Activated CD4-positive, alpha-beta T cell treated with anti-CD3 and anti-CD28 coated beads, Interleukin-2, amount 50 U/mL, for 4 hours (primary cell): ENCODE measurements around the gene TBC1D23.
"Not testable (repeated sequence)": the region's sequence is repeated elsewhere in the genome, so short reads cannot be mapped to it uniquely, and the experiment has no call there.

Source experiments
- DNase-seq, 2 experiments: peaks; one replicate each; pipeline ENCODE4 v3.0.0-alpha.2; 2020

Gene TBC1D23

DNA sequence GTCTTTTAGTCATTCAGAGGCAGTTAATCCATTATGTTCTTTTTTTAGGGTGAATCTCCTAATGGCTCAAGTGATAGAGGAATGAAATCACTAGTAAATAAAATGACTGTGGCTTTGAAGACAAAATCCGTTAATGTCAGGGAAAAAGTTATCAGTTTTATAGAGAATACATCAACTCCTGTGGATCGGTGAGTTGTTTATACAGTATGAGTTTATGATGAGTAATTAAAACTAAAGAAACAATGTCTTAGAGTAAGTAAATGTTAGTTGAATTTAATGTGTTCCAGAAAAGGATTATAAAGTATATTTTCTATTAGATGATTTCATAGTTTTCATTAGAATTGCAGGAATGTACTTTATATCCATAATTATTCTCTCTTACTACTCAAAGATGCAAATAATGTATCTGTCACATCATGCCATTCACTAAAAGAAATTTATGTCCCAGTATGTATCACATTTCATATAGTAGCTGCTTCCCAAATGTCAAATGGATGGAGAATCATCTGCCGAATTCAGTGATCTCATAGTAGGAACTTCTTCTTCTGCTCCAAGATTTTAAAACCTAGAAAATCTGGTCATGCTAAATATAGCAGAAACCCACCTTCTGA is 49.7 kb downstream of the TBC1D23 start:
- no peak for DNase-seq

GRCh38 chr3:100311011-100311410 is 50.2 kb downstream of the TBC1D23 start:
- DNase-seq, result no peak

GRCh38 chr3:100316641-100317069 is 55.9 kb downstream of the TBC1D23 start:
- peak in 1 of 2 experiments; percentile 5 for DNase-seq

- DNase-seq, result no peak
Measured at GRCh38 chr3:100317912-100318311, 57.1 kb downstream of the TBC1D23 start.

- no peak for DNase-seq
Measured at GRCh38 chr3:100319951-100320350, 59.2 kb downstream of the TBC1D23 start.

GRCh38 chr3:100324044-100324443 is 63.3 kb downstream of the TBC1D23 start:
- no peak for DNase-seq

DNA sequence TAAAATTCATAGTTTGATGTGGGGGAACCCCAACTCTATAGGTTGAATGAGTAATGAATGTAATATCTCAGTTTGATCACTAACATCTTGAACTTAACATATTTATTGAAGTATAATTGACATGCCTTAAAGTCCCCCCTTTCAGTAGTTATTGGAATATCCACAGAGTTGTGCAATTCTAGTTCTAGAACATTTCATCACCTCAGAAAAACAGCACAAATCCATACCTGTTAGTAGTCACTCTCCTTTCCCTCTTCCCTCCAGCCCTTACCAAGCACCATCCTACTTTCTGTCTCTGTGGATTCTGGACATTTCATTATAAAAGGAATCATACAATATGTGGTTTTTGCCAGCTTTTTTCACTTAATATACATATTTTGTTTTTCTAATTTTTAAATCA is 65.0 kb downstream of the TBC1D23 start:
- no peak for DNase-seq

DNA sequence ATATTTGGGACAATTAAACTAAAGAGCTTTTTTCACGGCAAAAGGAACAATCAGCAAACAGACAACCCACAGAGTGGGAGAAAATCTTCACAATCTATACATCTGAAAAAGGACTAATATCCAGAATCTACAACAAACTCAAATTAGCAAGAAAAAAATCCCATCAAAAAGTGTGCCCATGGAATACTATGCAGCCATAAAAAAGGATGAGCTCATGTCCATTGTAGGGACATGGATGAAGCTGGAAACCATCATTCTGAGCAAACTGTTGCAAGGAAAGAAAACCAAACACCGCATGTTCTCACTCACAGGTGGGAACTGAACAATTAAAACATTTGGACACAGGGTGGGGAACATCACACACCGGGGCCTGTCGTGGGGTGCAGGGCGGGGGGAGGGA is 66.6 kb downstream of the TBC1D23 start:
- not testable (repeated sequence) for DNase-seq

- no peak for DNase-seq
Measured at GRCh38 chr3:100329800-100330489, 69.2 kb downstream of the TBC1D23 start.

DNA sequence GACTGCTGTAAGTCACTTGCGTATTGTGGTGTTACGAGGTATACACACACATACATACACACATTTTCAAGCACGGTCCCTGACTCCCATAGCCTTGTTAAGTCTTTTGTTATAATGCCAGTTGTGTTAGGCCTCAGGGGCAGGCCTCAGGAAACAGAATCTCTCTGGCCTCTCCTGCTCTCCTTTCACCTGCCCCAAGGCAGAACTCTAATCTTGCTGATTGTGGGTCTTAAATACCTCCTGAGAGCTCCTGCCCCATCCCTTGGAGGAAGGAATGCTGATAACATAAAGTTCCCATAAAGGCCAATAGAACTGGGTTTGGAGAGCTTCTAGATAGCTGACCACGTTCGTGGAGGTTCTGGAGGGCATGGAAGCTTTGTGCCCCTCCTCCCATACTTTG is 69.9 kb downstream of the TBC1D23 start:
- no peak for DNase-seq

GRCh38 chr3:100331660-100332059 is 70.9 kb downstream of the TBC1D23 start:
- DNase-seq, result no peak

DNA sequence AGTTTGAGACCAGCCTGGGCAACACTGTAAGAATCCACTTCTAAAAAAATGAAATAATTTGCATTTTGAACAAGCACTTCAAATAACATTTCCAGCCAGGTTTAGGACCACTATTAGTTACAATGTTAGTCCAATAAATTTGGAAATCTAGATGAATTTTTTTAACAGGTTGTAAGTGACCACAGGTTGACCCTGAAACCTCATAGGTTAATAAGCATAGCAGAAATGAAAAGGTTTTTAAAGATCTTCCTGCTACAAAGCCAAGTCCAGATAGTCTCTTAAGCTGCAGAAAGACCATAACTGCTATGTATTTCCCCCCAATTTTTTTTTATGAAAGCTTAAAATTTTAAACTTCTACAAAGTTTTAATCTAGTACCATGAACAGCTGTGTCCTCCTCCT is 72.3 kb downstream of the TBC1D23 start:
- no peak for DNase-seq

DNA sequence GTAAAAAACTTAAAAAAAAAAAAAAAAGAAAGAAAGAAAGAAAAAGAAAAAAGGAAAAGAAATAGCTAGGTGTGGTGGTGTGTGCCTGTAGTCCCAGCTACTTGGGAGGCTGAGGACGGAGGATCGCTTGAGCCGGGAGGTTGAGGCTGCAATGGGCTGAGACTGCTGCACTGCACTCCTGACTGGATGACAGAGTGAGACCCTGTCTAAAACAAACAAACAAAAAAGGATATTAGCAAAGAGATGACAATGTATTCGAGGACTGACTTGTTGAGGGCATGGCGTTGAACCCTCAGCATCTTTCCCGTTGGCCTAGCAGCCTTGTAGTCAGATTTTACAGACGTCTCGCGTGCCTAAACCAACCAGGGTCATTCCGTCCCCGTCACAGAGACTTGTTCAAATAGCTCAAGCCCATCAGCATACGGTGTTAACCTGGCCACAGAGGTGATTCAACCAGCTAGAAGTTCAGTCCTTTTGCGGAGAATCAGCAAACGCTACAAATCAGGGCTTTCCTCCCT is 73.2 kb downstream of the TBC1D23 start:
- DNase-seq, result peak in 1 of 2 experiments; percentile 4

- DNase-seq, result peak; percentile 68
Measured at GRCh38 chr3:100334488-100335351, 73.9 kb downstream of the TBC1D23 start, which contains the start of gene NIT2. Gene NIT2 (plus strand): TSS chr3:100334757. CDS start chr3:100334792, 35 bp downstream.

DNA sequence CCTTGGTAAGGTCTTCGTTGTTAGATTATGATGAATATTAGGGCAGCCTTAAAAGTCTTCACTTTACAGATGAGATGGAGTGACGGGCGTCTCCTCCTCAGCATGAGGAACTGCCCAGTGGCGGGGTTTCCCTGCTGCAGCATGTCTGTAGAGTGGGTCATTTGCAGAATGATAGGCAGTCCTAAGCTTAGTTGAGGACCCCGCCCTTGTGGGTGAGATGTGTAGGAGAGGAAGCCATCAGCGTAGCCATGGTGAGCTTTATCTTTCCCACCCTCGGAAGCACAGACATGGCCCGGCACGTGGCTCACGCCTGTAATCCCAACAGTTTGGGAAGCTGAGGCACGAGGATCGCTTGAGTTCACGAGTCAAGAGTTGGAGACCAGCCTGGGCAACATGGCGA is 74.6 kb downstream of the TBC1D23 start:
- DNase-seq, result no peak

DNA sequence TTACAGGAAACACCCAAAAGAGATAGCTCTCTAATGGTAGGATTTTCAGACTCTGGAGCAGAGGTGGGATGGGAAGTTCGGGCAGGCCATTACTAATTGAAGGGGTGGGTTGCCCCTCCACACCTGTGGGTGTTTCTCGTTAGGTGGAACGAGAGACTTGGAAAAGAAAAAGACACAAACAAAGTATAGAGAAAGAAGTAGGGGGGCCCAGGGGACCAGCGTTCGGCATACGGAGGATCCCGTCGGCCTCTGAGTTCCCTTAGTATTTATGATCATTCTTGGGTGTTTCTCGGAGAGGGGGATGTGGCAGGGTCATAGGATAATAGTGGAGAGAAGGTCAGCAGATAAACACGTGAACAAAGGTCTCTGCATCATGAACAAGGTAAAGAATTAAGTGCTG is 75.4 kb downstream of the TBC1D23 start:
- DNase-seq, result not testable (repeated sequence)

DNA sequence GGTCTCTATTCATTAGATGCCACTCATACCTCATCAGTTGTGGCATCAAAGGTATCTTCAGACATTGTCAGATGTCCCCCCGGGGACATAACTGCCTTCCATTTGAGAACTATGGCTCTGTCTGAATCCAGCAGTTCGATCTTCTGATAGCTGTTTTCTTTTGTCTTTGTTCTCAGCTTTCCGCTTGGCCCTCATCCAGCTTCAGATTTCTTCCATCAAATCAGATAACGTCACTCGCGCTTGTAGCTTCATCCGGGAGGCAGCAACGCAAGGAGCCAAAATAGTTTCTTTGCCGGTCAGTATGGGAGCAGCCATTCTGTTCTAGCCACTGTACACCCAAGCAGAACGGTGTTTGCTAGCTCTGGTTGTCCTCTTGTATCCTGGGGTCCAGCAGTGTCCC is 78.1 kb downstream of the TBC1D23 start:
- DNase-seq, result no peak

DNA sequence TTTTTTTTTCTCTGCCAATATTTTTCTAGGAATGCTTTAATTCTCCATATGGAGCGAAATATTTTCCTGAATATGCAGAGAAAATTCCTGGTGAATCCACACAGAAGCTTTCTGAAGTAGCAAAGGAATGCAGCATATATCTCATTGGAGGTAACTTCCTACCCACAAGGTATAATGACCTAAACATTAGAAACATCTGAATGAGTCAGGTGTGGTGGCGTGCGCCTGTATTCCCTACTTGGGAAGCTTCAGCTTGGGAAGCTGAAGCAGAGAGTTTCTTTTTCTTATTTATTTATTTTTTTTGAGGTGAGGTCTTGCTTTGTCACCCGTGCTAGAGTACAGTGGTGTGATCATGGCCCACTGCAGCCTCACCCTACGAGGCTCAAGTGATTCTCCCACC is 79.0 kb downstream of the TBC1D23 start:
- DNase-seq, result no peak

- DNase-seq, result no peak
Measured at GRCh38 chr3:100340527-100340926, 79.7 kb downstream of the TBC1D23 start.

DNA sequence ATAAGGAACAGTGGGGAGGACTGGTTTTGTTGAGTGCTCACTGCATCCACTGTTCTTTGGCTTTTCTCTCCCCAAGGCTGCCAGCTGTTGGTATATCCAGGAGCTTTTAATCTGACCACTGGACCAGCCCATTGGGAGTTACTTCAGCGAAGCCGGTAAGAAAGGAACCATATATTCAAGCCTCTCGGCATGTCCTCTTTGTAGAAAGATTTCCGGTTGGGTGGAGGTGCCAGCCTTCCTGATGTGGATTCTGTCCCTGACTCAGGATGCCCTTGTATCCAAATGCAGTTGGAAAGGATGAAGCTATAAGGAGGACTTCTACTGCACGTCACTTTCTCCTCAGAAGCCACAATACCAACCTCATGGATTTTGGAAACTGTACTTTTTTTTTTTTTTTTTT is 87.9 kb downstream of the TBC1D23 start:
- no peak for DNase-seq

- DNase-seq, result not testable (repeated sequence)
Measured at GRCh38 chr3:100351770-100352169, 91.0 kb downstream of the TBC1D23 start.

DNA sequence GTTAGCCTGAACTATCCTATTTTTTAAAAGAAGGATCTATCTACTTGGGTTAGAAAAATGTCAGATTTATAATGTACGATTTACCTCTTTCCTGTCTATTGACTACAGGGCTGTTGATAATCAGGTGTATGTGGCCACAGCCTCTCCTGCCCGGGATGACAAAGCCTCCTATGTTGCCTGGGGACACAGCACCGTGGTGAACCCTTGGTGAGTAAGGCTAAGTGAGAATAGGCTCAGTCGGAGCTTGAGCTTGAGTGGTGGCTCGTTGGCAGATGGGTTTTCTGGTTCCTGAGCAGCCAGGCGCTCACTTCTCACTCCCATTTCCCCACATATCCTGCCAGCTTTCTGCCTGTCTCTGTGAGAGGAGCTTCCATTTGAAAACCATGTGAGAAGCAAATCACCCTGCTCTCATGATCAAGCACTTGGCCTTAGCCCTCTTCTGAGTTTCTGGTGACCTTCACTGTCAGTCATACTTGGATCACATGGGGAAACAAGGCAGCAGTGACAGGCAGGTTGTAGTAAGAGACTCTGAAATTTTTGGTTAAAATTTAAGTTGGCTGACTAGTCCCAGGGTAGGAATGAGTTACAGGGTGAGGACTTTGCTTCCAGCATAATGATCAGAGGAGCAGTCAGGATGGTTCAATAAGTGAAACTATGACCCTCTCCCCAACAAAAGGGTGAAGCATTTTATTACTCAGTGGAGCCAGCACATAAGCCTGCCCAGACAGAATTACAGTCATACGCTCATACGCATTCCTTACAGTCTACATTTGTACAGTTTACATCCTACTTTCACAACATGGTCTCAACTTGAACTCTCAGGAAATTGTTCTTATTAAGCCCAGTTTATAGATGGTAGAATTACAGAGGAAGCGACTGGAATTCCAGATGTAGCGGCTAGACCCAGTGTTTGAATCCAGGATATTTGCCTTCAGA is 91.8 kb downstream of the TBC1D23 start:
- no peak for DNase-seq
